HEK293T (cell line): Measurements from ENCODE around the gene GARIN5A.

ENCODE experiments used
- CTCF ChIA-PET: fragments of 350-600 bp; formaldehyde crosslinking; extraction: SDS; loops from one replicate; lab custom pipeline; 2021; ENCODE audit warnings: antibody characterized with exemption, inconsistent platforms; lab: Yijun Ruan, JAX
- POLR2A ChIA-PET: fragments of 350-600 bp; formaldehyde crosslinking; extraction: SDS; loops from one replicate; lab custom pipeline; 2020; ENCODE audit warnings: antibody characterized with exemption, inconsistent platforms; lab: Yijun Ruan, JAX
- DNase-seq: peaks from one replicate; pipeline ENCODE4 v3.0.0; 2012; ENCODE audit warnings: mixed read lengths; ENCODE audit errors: extremely low spot score
- ARNT ChIP-seq: fragments of 450-650 bp; IDR thresholded peaks from 2 replicates; pipeline ENCODE4 v1.6.1; 2017; ENCODE audit warnings: mild to moderate bottlenecking
- BHLHE40 ChIP-seq: fragments of 450-650 bp; IDR thresholded peaks from 2 replicates; pipeline ENCODE4 v1.6.1; 2016; ENCODE audit warnings: mild to moderate bottlenecking, moderate library complexity, borderline replicate concordance
- CTBP1 ChIP-seq: fragments of 450-650 bp; IDR thresholded peaks from 2 replicates; pipeline ENCODE4 v1.6.1; 2016; ENCODE audit warnings: borderline replicate concordance
- ELF4 ChIP-seq: fragments of 450-650 bp; IDR thresholded peaks from 2 replicates; pipeline ENCODE4 v1.6.1; 2017; ENCODE audit warnings: antibody characterized with exemption
- FOXA1 ChIP-seq: fragments of 450-650 bp; IDR thresholded peaks from 2 replicates; pipeline ENCODE4 v1.6.1; 2016; ENCODE audit warnings: mild to moderate bottlenecking
- FOXK2 ChIP-seq: fragments of 450-650 bp; IDR thresholded peaks from 2 replicates; pipeline ENCODE4 v1.6.1; 2016; ENCODE audit warnings: mild to moderate bottlenecking
- FOXM1 ChIP-seq: fragments of 450-650 bp; IDR thresholded peaks from 2 replicates; pipeline ENCODE4 v1.6.1; 2017; ENCODE audit warnings: mild to moderate bottlenecking, borderline replicate concordance
- HDGF ChIP-seq: fragments of 450-650 bp; IDR thresholded peaks from 2 replicates; pipeline ENCODE4 v1.6.1; 2017; ENCODE audit warnings: antibody characterized with exemption, borderline replicate concordance
- L3MBTL2 ChIP-seq: fragments of 450-650 bp; conservative IDR thresholded peaks from 2 replicates; pipeline ENCODE4 v1.6.1; 2016; ENCODE audit warnings: mild to moderate bottlenecking
- LEF1 ChIP-seq: fragments of 450-650 bp; IDR thresholded peaks from 2 replicates; pipeline ENCODE4 v1.6.1; 2017; ENCODE audit warnings: mild to moderate bottlenecking, borderline replicate concordance
- NFRKB ChIP-seq: fragments of 450-650 bp; IDR thresholded peaks from 2 replicates; pipeline ENCODE4 v1.6.1; 2016; ENCODE audit warnings: mild to moderate bottlenecking, moderate library complexity
- PKNOX1 ChIP-seq: fragments of 450-650 bp; IDR thresholded peaks from 2 replicates; pipeline ENCODE4 v1.6.1; 2016
- SP1 ChIP-seq: fragments of 450-650 bp; IDR thresholded peaks from 2 replicates; pipeline ENCODE4 v1.6.1; 2017
- SUZ12 ChIP-seq: fragments of 450-650 bp; IDR thresholded peaks from 2 replicates; pipeline ENCODE4 v1.6.1; 2016; ENCODE audit warnings: mild to moderate bottlenecking
- TARDBP ChIP-seq: fragments of 450-650 bp; IDR thresholded peaks from 2 replicates; pipeline ENCODE4 v1.6.1; 2016
- ZNF384 ChIP-seq: fragments of 450-650 bp; IDR thresholded peaks from 2 replicates; pipeline ENCODE4 v1.6.1; 2016

The GARIN5A gene

GRCh38 chr19:50517704-50518075, 41.0 kb upstream of the GARIN5A start:
- CTCF ChIA-PET = no interaction called here
- POLR2A ChIA-PET = no interaction called here
- DNase-seq = no peak
- TF ChIP-seq FOXM1 (no peak), L3MBTL2 (no peak), SP1 (no peak), SUZ12 (no peak), ZNF384 (no peak), CTBP1 (no peak), ARNT (no peak), BHLHE40 (no peak), TARDBP (no peak), ELF4 (no peak), LEF1 (no peak), FOXK2 (no peak), FOXA1 (no peak), NFRKB (no peak)

GRCh38 chr19:50516964-50517703, 40.5 kb upstream of the GARIN5A start:
- no peak for TF ChIP-seq L3MBTL2
- TF ChIP-seq LEF1 = no peak
- TF ChIP-seq FOXA1 = no peak
- TF ChIP-seq FOXK2 = no peak
- no peak for TF ChIP-seq NFRKB
- no peak for TF ChIP-seq TARDBP
- no peak for TF ChIP-seq ARNT
- no peak for TF ChIP-seq FOXM1
- no peak for TF ChIP-seq CTBP1
- no peak for TF ChIP-seq SUZ12
- TF ChIP-seq PKNOX1 = no peak
- TF ChIP-seq SP1 = no peak
- no peak for TF ChIP-seq ELF4
- no peak for DNase-seq
- ChIA-PET CTCF (no interaction called here), POLR2A (no interaction called here)

- TF ChIP-seq L3MBTL2 = no peak
- TF ChIP-seq CTBP1 = no peak
- no peak for TF ChIP-seq FOXM1
- TF ChIP-seq ARNT = no peak
- TF ChIP-seq HDGF = no peak
- no peak for TF ChIP-seq ELF4
- TF ChIP-seq SUZ12 = no peak
- TF ChIP-seq SP1 = no peak
- TF ChIP-seq PKNOX1 = no peak
- no peak for TF ChIP-seq NFRKB
- TF ChIP-seq ZNF384 = no peak
- no peak for TF ChIP-seq LEF1
- TF ChIP-seq BHLHE40 = no peak
- no peak for TF ChIP-seq TARDBP
- TF ChIP-seq FOXA1 = no peak
- CTCF ChIA-PET = no interaction called here
- POLR2A ChIA-PET = no interaction called here
- DNase-seq = no peak
Observed at GRCh38 chr19:50516456-50516855, 39.8 kb upstream of the GARIN5A start.

- no peak for TF ChIP-seq SUZ12
- TF ChIP-seq ELF4 = no peak
- TF ChIP-seq BHLHE40 = no peak
- no peak for TF ChIP-seq NFRKB
- no peak for TF ChIP-seq CTBP1
- TF ChIP-seq TARDBP = no peak
- TF ChIP-seq PKNOX1 = no peak
- no peak for TF ChIP-seq LEF1
- no peak for TF ChIP-seq SP1
- TF ChIP-seq FOXA1 = no peak
- no peak for TF ChIP-seq FOXM1
- no peak for TF ChIP-seq HDGF
- no peak for DNase-seq
- CTCF ChIA-PET = no interaction called here
- POLR2A ChIA-PET = no interaction called here
Observed at GRCh38 chr19:50515168-50515561, 38.5 kb upstream of the GARIN5A start.

GRCh38 chr19:50514346-50515167, 37.9 kb upstream of the GARIN5A start:
- TF ChIP-seq FOXM1 (no peak), FOXA1 (no peak), CTBP1 (no peak), FOXK2 (no peak), ELF4 (no peak)
- CTCF ChIA-PET = no interaction called here
- POLR2A ChIA-PET = no interaction called here
- DNase-seq = no peak
